Large intestine (tissue), 12 donors: ENCODE data around the gene CBLB. TPM values are rescaled to one million over a fixed set of nuclear protein-coding genes. Genes with fewer than 3 reads are reported as not detected.
A peak's percentile ranks its signal among the peaks of the same experiment; 100 is the strongest.

Source experiments
- DNase-seq, 2 donors: peaks; one replicate each; pipeline versions ENCODE4 v3.0.0 to v3.0.0-alpha.2; 2013
- H3K27ac ChIP-seq: one replicate; pipeline ENCODE4 v1.5.1; 2013; ENCODE audit warnings: low read length
- H3K27me3 ChIP-seq: 2 replicates; pipeline ENCODE4 v1.6.1; 2013; ENCODE audit warnings: low read length; ENCODE audit not compliant: control insufficient read depth, insufficient read depth
- H3K36me3 ChIP-seq: 2 replicates; pipeline ENCODE4 v1.6.1; 2013; ENCODE audit warnings: low read length; ENCODE audit not compliant: control insufficient read depth, insufficient read depth
- H3K4me1 ChIP-seq: one replicate; pipeline ENCODE4 v1.6.1; 2013; ENCODE audit warnings: low read length; ENCODE audit not compliant: control insufficient read depth, insufficient read depth
- H3K4me3 ChIP-seq: one replicate; pipeline ENCODE4 v1.5.1; 2013; ENCODE audit warnings: low read length
- H3K9me3 ChIP-seq: one replicate; pipeline ENCODE4 v1.6.1; 2013; ENCODE audit warnings: mild to moderate bottlenecking, low read depth, low read length, moderate library complexity; ENCODE audit not compliant: control insufficient read depth
- WGBS: methylation state at CpG from one replicate; pipeline ENCODE4 v1.1.5; 2013; ENCODE audit warnings: low lambda C conversion rate; ENCODE audit not compliant: insufficient coverage; 5-methylcytosine and 5-hydroxymethylcytosine counted together
- long read RNA-seq, 11 donors: transcript quantifications; one replicate each; lab custom pipeline, GENCODE V29; 2026
- polyA plus RNA-seq: library from polyadenylated mRNA; unstranded; fragments of 120-200 nt; gene quantifications from one replicate; pipeline ENCODE4 v1.2.1, GENCODE V29; 2013

The CBLB gene
- 34.0 TPM for polyA plus RNA-seq
- long read RNA-seq, donor 1, result 0 reads
- long read RNA-seq, donor 2, full-length matches to known transcripts, result 4 of 4 reads
- long read RNA-seq, donor 2, partial matches to known transcripts, result 0 of 4 reads
- long read RNA-seq, donor 2, other reads (novel, unspliced or antisense), result 0 of 4 reads
- long read RNA-seq, donor 3, result 0 reads
- long read RNA-seq, donor 4, result 0 reads
- long read RNA-seq, donor 5, result 0 reads
- long read RNA-seq, donor 6, partial matches to known transcripts, result 19 of 19 reads
- long read RNA-seq, donor 6, other reads (novel, unspliced or antisense), result 0 of 19 reads
- long read RNA-seq, donor 7, full-length matches to known transcripts, result 1 of 1 reads
- long read RNA-seq, donor 7, partial matches to known transcripts, result 0 of 1 reads
- long read RNA-seq, donor 7, other reads (novel, unspliced or antisense), result 0 of 1 reads
- long read RNA-seq, donor 8, full-length matches to known transcripts, result 4 of 4 reads
- long read RNA-seq, donor 8, partial matches to known transcripts, result 0 of 4 reads
- long read RNA-seq, donor 8, other reads (novel, unspliced or antisense), result 0 of 4 reads
- long read RNA-seq, donor 9, full-length matches to known transcripts, result 2 of 2 reads
- long read RNA-seq, donor 9, partial matches to known transcripts, result 0 of 2 reads
- long read RNA-seq, donor 9, other reads (novel, unspliced or antisense), result 0 of 2 reads
- long read RNA-seq, donor 10, full-length matches to known transcripts, result 6 of 6 reads
- long read RNA-seq, donor 10, partial matches to known transcripts, result 0 of 6 reads
- long read RNA-seq, donor 10, other reads (novel, unspliced or antisense), result 0 of 6 reads
- long read RNA-seq, donor 11, result 0 reads

DNA sequence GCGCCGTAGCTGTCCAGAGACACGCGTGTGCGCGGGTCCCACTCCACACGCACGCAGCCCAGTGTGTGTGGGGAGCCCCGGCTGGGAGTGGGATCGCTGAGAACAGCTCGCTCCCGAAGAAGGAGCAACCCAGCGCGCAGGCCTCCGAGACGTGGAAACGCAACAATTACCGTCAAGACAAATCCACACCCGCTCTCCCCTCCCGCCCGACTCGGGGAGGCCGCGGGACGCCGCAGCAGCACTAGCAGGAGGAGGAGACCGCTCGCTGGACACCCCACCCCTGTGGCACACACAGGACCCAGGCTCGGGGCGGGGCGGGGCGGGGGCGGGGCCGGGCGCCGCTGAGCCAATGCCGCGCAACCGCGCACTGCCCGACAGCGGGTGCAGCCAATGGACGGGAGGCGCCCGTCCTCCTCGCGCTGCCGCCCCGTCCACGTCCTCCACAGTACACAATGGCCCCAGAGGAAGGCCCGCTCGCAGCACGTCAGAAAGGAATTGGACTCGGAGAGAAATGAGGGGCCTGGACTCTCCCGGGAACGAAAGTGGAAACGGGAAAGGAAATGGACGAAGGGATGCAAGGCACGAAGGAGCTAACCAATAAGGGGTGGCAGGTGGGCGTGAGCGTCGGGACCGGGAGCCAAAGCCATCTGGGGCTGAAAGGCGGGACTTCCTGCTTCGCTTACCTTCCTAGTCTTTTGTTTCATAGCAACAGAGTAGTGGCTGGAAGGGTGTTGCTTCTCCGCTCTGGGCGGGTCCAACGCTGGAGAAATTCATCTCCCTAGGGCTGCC is at the start of gene CBLB:
Gene CBLB (minus strand): TSS at position 271 of the 789 bp plus-strand sequence. CDS start 1,435 bp downstream, outside the sequence.
- H3K27ac ChIP-seq, result peak within 1 kb of the TSS; percentile 97
- peak; percentile 90 to 98 for DNase-seq
- peak within 1 kb of the TSS; percentile 95 for H3K4me3 ChIP-seq
- WGBS, result 0% methylated on average over 5 of the region's 68 CpGs
- peaks cover 3% of the 10 kb centered on the region for H3K4me1 ChIP-seq
- no peaks in the 10 kb centered on the region for H3K9me3 ChIP-seq
- no peaks in the 10 kb centered on the region for H3K27me3 ChIP-seq
- peaks cover 6% of the 10 kb centered on the region for H3K36me3 ChIP-seq

DNA sequence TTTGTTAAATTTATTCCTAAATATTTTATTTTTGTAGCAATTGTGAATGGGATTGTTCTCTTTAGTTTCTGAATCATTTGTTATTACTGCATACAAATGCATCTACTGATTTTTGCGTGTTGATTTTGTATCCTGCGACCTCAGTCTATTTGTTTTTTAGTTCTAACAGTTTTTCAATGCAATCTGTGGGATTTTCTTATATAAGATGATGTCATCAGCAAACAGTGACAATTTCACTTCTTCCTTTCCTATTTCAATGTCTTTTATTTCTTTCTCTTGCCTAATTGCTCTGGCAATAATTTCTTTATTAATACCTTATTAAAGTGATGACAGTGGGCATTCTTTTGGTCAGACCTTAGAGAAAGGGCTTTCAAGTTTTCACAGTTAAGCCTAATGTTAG is 48.0 kb upstream of the CBLB start:
- H3K27ac ChIP-seq, result no peak overlapping the region
- no peaks in the 10 kb centered on the region for H3K4me1 ChIP-seq
- no peak for DNase-seq
- WGBS, result no CpG with 5 or more reads among the region's 2 CpGs
- H3K4me3 ChIP-seq, result no peak overlapping the region
- H3K36me3 ChIP-seq, result no peaks in the 10 kb centered on the region
- no peaks in the 10 kb centered on the region for H3K27me3 ChIP-seq
- H3K9me3 ChIP-seq, result peaks cover 3% of the 10 kb centered on the region

DNA sequence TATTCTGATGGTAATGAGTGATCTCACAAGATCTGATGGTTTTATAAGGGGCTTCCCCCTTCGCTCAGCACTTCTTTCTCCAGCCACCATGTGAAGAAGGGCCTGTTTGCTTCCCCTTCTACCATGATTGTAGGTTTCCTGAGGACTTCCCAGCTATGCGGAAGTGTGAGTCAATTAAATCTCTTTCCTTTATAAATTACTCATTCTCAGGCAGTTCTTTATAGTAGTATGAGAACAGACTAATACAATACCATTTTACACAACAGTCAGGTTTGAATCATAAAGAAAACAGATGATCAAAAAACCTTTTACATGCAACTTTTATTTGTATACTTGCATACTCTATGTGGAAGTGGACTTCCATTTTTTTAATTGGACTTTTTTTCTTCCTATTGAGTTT is 46.7 kb upstream of the CBLB start:
- no peaks in the 10 kb centered on the region for H3K27me3 ChIP-seq
- no CpG with 5 or more reads among the region's 2 CpGs for WGBS
- no peak overlapping the region for H3K4me3 ChIP-seq
- DNase-seq, result no peak
- peaks cover 3% of the 10 kb centered on the region for H3K9me3 ChIP-seq
- no peaks in the 10 kb centered on the region for H3K36me3 ChIP-seq
- H3K27ac ChIP-seq, result no peak overlapping the region
- no peaks in the 10 kb centered on the region for H3K4me1 ChIP-seq

DNA sequence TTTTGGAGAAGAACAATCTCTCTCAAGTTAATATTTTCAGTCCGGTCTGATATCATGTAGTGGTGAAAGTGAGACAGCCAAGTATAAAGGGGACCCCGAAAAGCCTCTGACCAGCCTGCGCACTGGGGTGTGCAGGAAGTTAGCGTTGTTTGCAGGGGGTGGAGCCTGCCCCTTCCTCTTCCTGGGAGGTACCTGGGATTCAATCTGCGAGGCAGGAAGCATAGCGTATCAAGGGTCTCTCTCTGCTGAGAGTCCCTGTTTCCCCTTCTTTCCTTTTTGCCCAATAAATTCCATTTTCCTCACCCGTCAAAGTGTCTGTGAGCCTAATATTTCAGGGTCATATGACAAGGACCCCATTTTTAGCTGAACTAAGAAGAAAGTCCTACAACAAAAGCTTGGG is 44.8 kb upstream of the CBLB start:
- no peak overlapping the region for H3K4me3 ChIP-seq
- no peaks in the 10 kb centered on the region for H3K4me1 ChIP-seq
- H3K27me3 ChIP-seq, result no peaks in the 10 kb centered on the region
- no CpG with 5 or more reads among the region's 7 CpGs for WGBS
- no peaks in the 10 kb centered on the region for H3K36me3 ChIP-seq
- H3K27ac ChIP-seq, result no peak overlapping the region
- no peaks in the 10 kb centered on the region for H3K9me3 ChIP-seq
- DNase-seq, result no peak

DNA sequence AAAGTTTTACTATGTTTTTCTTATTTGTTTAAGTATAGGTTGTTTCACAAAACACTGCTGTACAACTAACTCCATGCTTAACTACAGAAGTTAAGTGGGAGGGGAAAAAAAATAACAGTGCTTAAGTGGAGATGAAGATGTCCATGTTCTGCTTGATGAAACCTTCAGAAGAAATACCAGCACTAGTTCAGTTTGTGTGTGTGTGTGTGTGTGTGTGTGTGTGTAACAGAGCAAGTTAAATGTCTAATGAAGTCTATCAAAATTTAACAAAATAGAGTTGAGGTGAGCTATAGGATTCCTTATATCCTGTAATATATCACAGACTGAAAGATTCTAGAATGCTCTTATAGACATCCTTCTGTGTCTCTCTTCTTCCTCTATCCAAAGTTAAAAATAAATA is 44.1 kb upstream of the CBLB start:
- no peaks in the 10 kb centered on the region for H3K4me1 ChIP-seq
- DNase-seq, result no peak
- no peaks in the 10 kb centered on the region for H3K9me3 ChIP-seq
- no peaks in the 10 kb centered on the region for H3K27me3 ChIP-seq
- no peak overlapping the region for H3K27ac ChIP-seq
- H3K36me3 ChIP-seq, result no peaks in the 10 kb centered on the region
- H3K4me3 ChIP-seq, result no peak overlapping the region

DNA sequence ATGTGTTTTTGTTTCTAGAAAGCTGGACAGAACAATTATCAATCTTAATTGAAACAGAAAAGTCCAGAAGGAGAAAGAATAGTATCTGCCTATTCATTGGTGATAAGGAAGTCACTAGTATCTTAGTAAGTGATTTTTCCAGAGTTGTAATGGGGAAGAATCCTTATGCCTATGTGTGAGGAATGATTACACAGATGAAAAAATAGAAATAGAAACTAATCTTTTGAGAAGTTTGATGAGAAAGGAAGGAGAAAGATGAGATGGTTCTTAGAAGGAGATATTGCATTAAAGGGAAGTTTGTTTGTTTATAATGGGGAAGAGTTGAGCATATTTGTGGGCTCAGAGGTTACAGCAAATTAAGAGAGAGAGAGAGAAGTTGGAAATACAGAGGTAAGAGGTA is 42.7 kb upstream of the CBLB start:
- Histone ChIP-seq H3K4me1 (no peaks in the 10 kb centered on the region), H3K4me3 (no peak overlapping the region), H3K27ac (no peak overlapping the region), H3K9me3 (no peaks in the 10 kb centered on the region), H3K27me3 (no peaks in the 10 kb centered on the region), H3K36me3 (no peaks in the 10 kb centered on the region)
- DNase-seq, result no peak

DNA sequence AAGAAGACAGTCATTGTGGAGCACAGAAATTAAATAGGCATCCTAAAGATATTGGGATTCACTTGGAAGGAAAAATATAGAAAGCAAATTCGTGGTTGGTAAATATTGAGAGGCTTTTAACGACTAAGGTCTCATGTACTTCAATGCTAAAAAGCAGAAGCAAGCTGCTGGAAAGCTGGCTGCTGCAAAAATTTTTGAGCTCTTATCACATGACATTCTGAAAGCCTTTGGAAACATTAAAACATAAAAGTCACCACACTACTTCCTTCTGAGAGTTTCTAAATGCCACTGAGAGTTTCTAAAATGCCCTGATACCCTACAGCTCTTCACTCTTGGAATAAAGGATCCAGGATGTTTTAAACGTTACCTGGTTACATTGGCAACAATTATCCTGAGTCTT is 39.0 kb upstream of the CBLB start:
- no peaks in the 10 kb centered on the region for H3K4me1 ChIP-seq
- DNase-seq, result no peak
- H3K4me3 ChIP-seq, result no peak overlapping the region
- 100% methylated on average over 1 of the region's 3 CpGs for WGBS
- no peak overlapping the region for H3K27ac ChIP-seq
- no peaks in the 10 kb centered on the region for H3K9me3 ChIP-seq
- no peaks in the 10 kb centered on the region for H3K27me3 ChIP-seq
- no peaks in the 10 kb centered on the region for H3K36me3 ChIP-seq

DNA sequence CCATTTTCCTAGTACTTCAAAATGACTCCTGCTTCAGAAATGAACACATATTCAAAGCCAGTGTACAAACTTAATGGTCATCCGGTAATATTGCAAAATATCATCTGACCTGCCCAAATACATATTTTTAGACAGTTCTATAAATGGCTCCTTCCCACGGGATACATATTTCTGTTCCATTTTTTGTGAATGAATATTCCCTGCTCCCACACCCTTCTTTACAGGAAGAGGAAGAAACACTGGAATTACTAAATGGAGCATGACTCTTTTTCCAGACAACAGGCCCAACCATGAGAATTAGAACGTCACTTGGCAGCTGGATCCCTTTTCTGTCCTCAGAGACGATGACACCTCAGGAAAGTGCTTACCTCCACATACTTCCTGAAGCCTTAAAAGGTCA is 38.0 kb upstream of the CBLB start:
- Histone ChIP-seq H3K36me3 (no peaks in the 10 kb centered on the region), H3K27me3 (no peaks in the 10 kb centered on the region), H3K4me1 (no peaks in the 10 kb centered on the region), H3K9me3 (no peaks in the 10 kb centered on the region), H3K4me3 (no peak overlapping the region), H3K27ac (no peak overlapping the region)
- 100% methylated on average over 1 of the region's 4 CpGs for WGBS
- peak in 1 of 2 donors; percentile 15 for DNase-seq

DNA sequence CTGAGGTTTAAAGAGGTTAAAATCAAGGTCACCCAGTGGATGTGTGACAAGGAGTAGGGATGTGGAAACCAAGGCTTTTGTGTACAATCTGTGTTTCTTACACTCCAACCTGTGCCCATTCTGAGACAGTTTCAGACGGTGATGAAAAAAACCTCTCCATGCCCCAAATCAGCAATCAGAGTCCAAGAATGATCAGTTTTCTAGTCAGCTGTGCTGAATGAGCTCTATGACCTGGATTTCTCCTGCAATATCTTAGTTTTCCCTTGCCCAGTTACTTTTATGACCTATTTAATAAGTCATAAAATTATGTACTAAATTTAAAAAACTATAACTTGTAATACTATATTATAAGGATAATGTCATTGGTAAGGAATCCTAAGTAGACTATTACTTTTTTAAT is 37.5 kb upstream of the CBLB start:
- no peak overlapping the region for H3K4me3 ChIP-seq

DNA sequence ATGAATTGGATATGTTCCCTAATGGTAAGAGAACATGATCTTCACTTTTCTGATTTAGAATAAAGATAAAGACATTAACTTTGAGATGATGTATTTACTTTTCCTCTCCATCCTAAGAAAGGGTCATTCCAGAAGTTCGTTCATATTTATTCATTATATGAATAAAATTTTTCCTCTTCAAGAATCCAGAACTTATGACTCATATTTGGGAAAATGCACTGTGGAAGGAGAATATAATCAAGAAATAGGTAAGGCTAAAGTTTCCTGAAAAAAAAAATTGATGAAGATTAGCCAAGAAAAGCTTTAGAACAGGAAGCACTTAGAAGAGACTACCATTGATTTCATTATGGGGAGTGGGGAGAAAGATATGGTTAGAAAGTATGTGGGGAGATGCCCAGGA is 36.5 kb upstream of the CBLB start:
- no peak for DNase-seq
- Histone ChIP-seq H3K4me3 (no peak overlapping the region), H3K9me3 (no peaks in the 10 kb centered on the region), H3K4me1 (no peaks in the 10 kb centered on the region), H3K27me3 (no peaks in the 10 kb centered on the region), H3K36me3 (no peaks in the 10 kb centered on the region), H3K27ac (no peak overlapping the region)
- WGBS, result 100% methylated on average over 1 of the region's 1 CpG

More for the DNA sequence above, 37.5 kb upstream of the CBLB start:
- no peaks in the 10 kb centered on the region for H3K36me3 ChIP-seq
- no peaks in the 10 kb centered on the region for H3K4me1 ChIP-seq
- no peak for DNase-seq
- WGBS, result 40% methylated on average over 1 of the region's 1 CpG
- no peak overlapping the region for H3K27ac ChIP-seq
- no peaks in the 10 kb centered on the region for H3K27me3 ChIP-seq
- no peaks in the 10 kb centered on the region for H3K9me3 ChIP-seq
